ENCODE measurements around the gene IRF2BP2.

The IRF2BP2 gene

DNA sequence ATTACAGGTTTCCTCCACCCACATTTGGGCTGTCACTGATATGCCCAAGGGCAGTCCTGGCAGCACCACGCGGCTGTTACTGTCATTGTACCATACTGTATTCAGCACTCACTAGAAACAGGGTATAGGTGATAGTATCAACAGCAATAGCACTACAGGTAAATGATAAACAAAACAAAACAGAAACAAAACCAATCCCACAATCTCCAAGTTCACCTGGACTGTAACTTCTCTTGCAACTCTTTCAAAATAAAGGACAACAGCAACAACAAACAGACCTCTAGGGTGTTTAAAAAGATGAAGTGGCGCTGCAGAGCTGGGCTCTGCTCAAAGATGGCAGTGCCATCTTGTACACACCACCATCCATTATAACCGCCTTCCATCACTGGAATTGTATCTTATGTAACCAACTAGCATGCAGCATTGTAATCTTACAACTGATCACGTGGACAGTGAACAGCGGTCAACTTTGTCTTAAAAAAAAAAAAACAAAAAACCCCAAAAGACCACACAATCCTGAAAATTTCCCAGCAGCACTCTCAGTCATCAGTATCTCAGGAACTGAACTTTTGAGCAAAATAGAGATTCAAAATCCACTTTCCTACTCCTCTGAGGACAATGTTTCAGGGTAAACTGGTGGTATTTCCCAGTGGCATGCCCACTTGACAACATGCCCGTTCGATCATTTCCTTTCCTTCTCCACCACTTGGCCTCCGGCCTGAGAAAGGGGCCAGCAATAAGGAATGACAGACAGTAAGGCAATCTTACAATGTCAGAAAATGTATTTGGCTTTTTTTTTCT, 3.8 kb downstream of the IRF2BP2 start:
- TF ChIP-seq, protein P1, sequence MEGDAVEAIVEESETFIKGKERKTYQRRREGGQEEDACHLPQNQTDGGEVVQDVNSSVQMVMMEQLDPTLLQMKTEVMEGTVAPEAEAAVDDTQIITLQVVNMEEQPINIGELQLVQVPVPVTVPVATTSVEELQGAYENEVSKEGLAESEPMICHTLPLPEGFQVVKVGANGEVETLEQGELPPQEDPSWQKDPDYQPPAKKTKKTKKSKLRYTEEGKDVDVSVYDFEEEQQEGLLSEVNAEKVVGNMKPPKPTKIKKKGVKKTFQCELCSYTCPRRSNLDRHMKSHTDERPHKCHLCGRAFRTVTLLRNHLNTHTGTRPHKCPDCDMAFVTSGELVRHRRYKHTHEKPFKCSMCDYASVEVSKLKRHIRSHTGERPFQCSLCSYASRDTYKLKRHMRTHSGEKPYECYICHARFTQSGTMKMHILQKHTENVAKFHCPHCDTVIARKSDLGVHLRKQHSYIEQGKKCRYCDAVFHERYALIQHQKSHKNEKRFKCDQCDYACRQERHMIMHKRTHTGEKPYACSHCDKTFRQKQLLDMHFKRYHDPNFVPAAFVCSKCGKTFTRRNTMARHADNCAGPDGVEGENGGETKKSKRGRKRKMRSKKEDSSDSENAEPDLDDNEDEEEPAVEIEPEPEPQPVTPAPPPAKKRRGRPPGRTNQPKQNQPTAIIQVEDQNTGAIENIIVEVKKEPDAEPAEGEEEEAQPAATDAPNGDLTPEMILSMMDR (IDR thresholded peaks at IDR 0.05; ENCODE audit: low read depth, low read length, missing control alignments): no peak
- no peak for DNase-seq (ENCODE audit: low read depth)
- H3K4me3 ChIP-seq (ENCODE audit: low read depth, low read length): peak overlapping the region; percentile 87

DNA sequence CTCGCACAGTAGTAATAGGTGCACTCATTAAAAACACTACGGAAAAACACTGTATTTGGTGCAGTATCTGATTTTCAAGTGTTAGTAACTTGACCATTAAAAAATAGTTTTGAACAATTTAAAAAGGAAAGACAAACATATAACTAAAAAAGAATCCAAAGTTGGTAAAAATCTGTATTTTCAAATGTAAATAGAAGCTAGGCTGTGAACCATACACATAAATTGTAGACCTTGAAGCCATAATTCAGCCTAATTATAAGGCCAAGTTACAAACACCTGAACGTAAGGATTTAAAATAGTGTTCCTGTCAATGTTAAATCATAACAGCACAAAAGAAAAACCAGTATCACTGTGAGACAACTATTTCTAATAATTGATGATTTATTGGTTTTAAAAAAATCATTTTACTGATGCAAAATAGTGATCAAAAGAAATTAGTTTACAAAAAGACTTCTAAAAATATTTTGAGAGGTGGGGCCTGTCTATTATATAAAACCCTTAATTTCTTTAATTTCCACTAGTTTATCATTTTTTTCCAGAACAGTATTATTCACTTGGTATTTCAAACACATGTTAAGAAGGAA, 4.5 kb downstream of the IRF2BP2 start:
- TF ChIP-seq, protein P1 (IDR thresholded peaks at IDR 0.05; ENCODE audit: low read depth, low read length, missing control alignments): no peak
- H3K4me3 ChIP-seq (ENCODE audit: low read depth, low read length): peak overlapping the region; percentile 87
- no peak for DNase-seq (ENCODE audit: low read depth)

DNA sequence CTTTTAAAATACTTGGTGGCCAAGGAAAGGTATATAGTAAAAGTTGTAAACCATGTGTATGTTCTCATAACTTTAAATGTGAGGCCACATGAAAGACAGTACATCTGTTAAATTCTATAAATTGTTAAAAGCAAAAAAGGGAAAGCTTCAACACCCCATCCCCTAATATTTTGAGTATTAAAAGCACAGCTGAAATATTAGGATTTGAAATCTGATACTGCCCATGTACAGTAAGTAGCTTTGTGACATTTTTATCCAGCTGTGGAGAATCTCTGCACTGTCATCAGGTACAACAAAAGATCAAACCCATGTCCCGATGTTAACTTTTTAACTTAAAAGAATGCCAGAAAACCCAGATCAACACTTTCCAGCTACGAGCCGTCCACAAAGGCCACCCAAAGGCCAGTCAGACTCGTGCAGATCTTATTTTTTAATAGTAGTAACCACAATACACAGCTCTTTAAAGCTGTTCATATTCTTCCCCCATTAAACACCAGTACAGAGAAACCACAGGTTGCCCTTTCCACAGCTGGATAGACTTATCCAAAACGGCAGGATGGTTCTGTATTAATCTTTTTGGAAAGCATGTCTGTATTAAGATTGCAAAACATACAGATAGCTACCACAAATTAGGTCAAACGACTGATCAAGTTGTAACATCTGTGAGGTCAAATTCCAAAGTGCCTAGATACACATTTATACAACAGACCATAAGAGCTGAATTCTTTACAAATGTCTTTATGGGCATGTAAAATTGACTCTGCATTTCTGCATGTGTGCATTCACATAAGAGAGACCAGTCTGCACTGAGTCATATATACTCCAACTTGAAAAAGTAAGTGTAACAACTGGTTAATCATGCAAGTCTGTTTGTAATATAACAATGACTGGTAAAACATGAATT, 5.2 kb downstream of the IRF2BP2 start:
- TF ChIP-seq, protein P1 (IDR thresholded peaks at IDR 0.05; ENCODE audit: low read depth, low read length, missing control alignments): no peak
- peak overlapping the region; percentile 87 for H3K4me3 ChIP-seq (ENCODE audit: low read depth, low read length)
- DNase-seq (ENCODE audit: low read depth): no peak

DNA sequence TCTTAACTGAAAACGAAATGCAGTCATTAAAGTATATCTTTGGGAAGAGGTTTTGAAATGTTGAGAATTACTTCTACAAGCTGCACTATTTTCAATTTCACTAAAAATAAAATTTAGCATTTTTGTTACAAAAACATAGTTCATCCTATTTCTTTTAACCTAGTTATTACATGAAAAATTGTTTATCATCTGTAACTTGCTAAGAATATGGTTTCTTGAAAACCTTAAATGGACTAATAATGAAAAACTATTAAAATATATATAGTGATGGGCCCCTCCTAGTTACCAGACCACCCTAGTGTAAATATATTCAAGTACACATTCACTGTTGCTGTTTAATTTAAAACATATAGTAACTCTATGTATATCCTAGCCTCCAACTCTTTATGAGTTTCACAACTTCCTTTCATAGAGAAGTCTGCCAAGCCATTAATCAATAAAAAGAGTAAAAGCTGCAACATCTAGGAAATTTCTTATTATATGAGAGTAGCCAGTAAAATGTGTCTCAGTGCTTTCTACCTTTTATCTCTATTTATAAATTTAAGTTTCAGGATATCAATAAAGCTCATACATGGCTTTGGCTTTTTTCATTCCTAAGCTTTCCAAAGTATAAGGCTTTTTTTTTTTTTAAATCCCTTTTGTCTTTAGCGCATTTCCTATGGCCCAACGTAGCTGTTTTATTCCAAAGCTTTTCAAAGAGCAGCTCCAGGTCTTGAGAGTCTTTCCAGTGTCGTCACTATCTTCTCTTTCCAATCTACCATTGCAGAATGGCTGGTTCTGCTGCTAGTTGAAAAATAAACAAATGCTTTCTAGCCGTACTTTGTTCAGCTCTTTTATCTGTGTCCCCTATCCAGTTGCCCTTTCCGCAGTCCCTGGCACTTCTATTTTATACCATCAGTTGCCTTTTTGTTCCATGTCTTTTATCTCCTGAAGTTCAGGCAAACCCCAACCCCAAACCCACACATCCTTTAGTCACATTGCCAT, 6.5 kb downstream of the IRF2BP2 start:
- TF ChIP-seq, protein P1 (IDR thresholded peaks at IDR 0.05; ENCODE audit: low read depth, low read length, missing control alignments): no peak
- DNase-seq (ENCODE audit: low read depth): no peak
- H3K4me3 ChIP-seq (ENCODE audit: low read depth, low read length): peak overlapping the region; percentile 52

DNA sequence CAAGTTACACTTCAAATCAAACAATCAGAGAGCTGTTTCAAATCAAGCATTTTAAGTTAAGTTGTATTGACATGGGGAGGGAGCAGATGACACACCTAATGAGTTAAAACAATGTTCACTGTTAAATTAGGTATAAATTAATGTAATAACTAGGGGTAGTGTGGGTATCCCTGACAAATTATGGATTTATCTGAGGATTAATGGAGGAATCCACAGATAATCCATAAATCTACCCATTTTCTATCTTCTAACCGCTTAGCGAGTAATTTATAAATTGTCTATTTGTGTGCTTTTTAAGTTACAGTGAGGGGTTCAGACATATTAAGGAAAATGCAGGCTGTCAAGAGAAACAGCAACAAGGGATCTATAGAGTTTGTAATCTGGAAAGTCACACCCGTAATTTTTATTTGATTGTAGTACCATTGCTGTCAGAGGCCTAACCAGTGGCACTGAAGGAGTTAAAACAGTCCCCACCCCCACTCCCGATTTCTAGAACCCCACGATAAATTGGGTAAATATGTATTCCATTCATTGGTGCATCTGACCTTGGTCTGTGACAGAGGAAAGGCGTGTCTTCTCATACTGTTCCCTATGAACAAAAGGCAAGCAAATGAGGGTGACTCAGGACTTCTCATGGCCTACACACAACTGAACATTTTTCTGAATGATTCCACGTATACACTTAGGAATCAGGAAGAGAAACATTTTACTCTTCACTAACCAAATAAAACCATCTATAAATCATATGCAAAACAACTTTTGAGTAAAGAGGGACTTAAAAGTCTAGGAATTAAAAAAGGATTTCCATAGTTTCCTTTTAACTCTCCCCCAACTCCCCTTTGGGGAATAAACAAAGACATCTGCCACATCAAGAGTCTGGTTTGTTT, 7.4 kb downstream of the IRF2BP2 start:
- H3K4me3 ChIP-seq (ENCODE audit: low read depth, low read length): peak overlapping the region; percentile 22; the same call in 1 of the 2 replicates
- no peak for DNase-seq (ENCODE audit: low read depth)
- TF ChIP-seq, protein P1 (IDR thresholded peaks at IDR 0.05; ENCODE audit: low read depth, low read length, missing control alignments): no peak
